ENCODE results near the gene MTHFD1L. TPM values are rescaled to one million over a fixed set of nuclear protein-coding genes. Genes with fewer than 3 reads are reported as not detected.

MTHFD1L gene
- polyA plus RNA-seq, 3 donors = 0.25 to 1.3 (median 0.39) TPM

GRCh38 chr6:150914372-150914771, 48.9 kb downstream of the MTHFD1L start:
- H3K36me3 Mint-ChIP-seq = peaks cover 4 to 7% of the 10 kb centered on the region in 2 donors
- no peak overlapping the region for H3K4me3 Mint-ChIP-seq

GRCh38 chr6:150915131-150915879, 49.8 kb downstream of the MTHFD1L start:
- no peak overlapping the region for H3K4me3 Mint-ChIP-seq
- intact Hi-C loops (cut with micrococcal nuclease) = no loop called here
- no CpG with 5 or more reads among the region's 6 CpGs for WGBS (ENCODE audit: insufficient coverage)

More at GRCh38 chr6:150914372-150914771, 48.9 kb downstream of the MTHFD1L start:
- no peak overlapping the region for H3K27ac Mint-ChIP-seq
- no peak for DNase-seq
- no peaks in the 10 kb centered on the region for H3K4me1 ChIP-seq (ENCODE audit: control insufficient read depth in 1 of 2, insufficient read depth in 2 of 2, low read length in 2 of 2)
- H3K79me2 ChIP-seq (ENCODE audit: insufficient read depth, low read length) = no peaks in the 10 kb centered on the region
- H4K20me1 ChIP-seq (ENCODE audit: insufficient read depth, low read length) = no peaks in the 10 kb centered on the region
- no peak overlapping the region for H3K27ac ChIP-seq (ENCODE audit: low read depth in 1 of 2, low read length in 2 of 2)
- TF ChIP-seq CTCF (IDR thresholded peaks at IDR 0.05) = no peak
- H2AFZ ChIP-seq (ENCODE audit: insufficient read depth, low read depth, low read length, poor library complexity, severe bottlenecking) = no peak overlapping the region
- no peaks in the 10 kb centered on the region for H3K9me3 ChIP-seq (replicated peaks in 1 of 2; ENCODE audit: control insufficient read depth in 1 of 2, insufficient read depth in 1 of 2, low read length in 2 of 2)
- H3K27me3 Mint-ChIP-seq (ENCODE audit: low read depth in 3 of 3) = no peaks in the 10 kb centered on the region
- H3K9me3 Mint-ChIP-seq = peaks cover 0 to 11% (median 3%) of the 10 kb centered on the region in 7 donors
- H3K36me3 ChIP-seq (replicated peaks in 1 of 2; ENCODE audit: control insufficient read depth in 1 of 2, insufficient read depth in 2 of 2, low read length in 2 of 2) = no peaks in the 10 kb centered on the region
- no peaks in the 10 kb centered on the region for H3K27me3 ChIP-seq (ENCODE audit: control insufficient read depth in 2 of 2, insufficient read depth in 2 of 2, low read length in 2 of 2)
- intact Hi-C loops (cut with micrococcal nuclease) = no loop called here
- no peak overlapping the region for H3K9ac ChIP-seq (ENCODE audit: insufficient read depth, low read length, poor library complexity, severe bottlenecking)
- H3K4me3 ChIP-seq (replicated peaks in 1 of 3; ENCODE audit: low read depth in 2 of 3, low read length in 3 of 3) = no peak overlapping the region
- 100% methylated on average over 1 of the region's 6 CpGs for WGBS (ENCODE audit: insufficient coverage)
- H3K4me2 ChIP-seq (replicated peaks; ENCODE audit: extremely low read depth, low read length, poor library complexity, severe bottlenecking) = no peak overlapping the region
- H3K4me1 Mint-ChIP-seq = no peaks in the 10 kb centered on the region

More at GRCh38 chr6:150915131-150915879, 49.8 kb downstream of the MTHFD1L start:
- H3K27me3 ChIP-seq (ENCODE audit: control insufficient read depth in 2 of 2, insufficient read depth in 2 of 2, low read length in 2 of 2) = no peaks in the 10 kb centered on the region
- H3K4me1 Mint-ChIP-seq = no peaks in the 10 kb centered on the region
- H3K27ac ChIP-seq (ENCODE audit: low read depth in 1 of 2, low read length in 2 of 2) = no peak overlapping the region
- TF ChIP-seq CTCF (IDR thresholded peaks at IDR 0.05) = no peak
- no peaks in the 10 kb centered on the region for H4K20me1 ChIP-seq (ENCODE audit: insufficient read depth, low read length)
- no peaks in the 10 kb centered on the region for H3K9me3 ChIP-seq (replicated peaks in 1 of 2; ENCODE audit: control insufficient read depth in 1 of 2, insufficient read depth in 1 of 2, low read length in 2 of 2)
- no peak overlapping the region for H3K27ac Mint-ChIP-seq
- H3K9ac ChIP-seq (ENCODE audit: insufficient read depth, low read length, poor library complexity, severe bottlenecking) = no peak overlapping the region
- no peak overlapping the region for H3K4me2 ChIP-seq (replicated peaks; ENCODE audit: extremely low read depth, low read length, poor library complexity, severe bottlenecking)
- H3K79me2 ChIP-seq (ENCODE audit: insufficient read depth, low read length) = no peaks in the 10 kb centered on the region
- H3K4me3 ChIP-seq (replicated peaks in 1 of 3; ENCODE audit: low read depth in 2 of 3, low read length in 3 of 3) = no peak overlapping the region
- peaks cover 6 to 12% of the 10 kb centered on the region in 2 donors for H3K36me3 Mint-ChIP-seq
- no peaks in the 10 kb centered on the region for H3K4me1 ChIP-seq (ENCODE audit: control insufficient read depth in 1 of 2, insufficient read depth in 2 of 2, low read length in 2 of 2)
- H2AFZ ChIP-seq (ENCODE audit: insufficient read depth, low read depth, low read length, poor library complexity, severe bottlenecking) = no peak overlapping the region
- H3K27me3 Mint-ChIP-seq (ENCODE audit: low read depth in 3 of 3) = no peaks in the 10 kb centered on the region
- H3K36me3 ChIP-seq (replicated peaks in 1 of 2; ENCODE audit: control insufficient read depth in 1 of 2, insufficient read depth in 2 of 2, low read length in 2 of 2) = peaks cover 0 to 6% of the 10 kb centered on the region in 2 donors
- H3K9me3 Mint-ChIP-seq = peaks cover 0 to 11% (median 2%) of the 10 kb centered on the region in 7 donors
- no peak for DNase-seq

Measured in CD14-positive monocyte (primary cell).